ENCODE measurements around the gene CNTN5. TPM values are rescaled to one million over a fixed set of nuclear protein-coding genes. Genes with fewer than 3 reads are reported as not detected.

Gene CNTN5
- total RNA-seq, 2 experiments from 2014 or later: not detected

DNA sequence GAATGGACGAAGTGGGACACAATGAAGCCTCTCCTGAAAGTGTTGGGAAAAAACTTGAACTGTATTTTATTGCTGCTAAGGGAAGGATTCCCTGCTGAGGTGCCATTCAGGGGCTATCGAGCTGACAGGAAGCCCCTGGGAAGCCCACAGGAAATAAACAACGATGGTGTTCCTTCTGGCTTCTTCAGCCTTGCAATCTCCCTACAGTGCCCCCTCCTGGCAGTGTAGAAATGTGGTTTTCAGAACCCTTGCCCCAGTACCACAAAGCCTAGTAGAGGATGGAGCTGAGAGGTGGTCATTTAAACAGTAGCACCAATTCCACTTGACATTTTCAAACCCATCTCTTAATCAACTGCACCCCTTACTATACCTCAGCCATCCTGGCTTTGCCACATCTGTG lies 989.6 kb downstream of the CNTN5 start:
- Mint-ChIP-seq H3K36me3 (ENCODE audit: low read depth) (no peaks in the 10 kb centered on the region), H3K4me1 (ENCODE audit: low read depth) (no peaks in the 10 kb centered on the region), H3K27ac (no peak overlapping the region), H3K4me3 (no peak overlapping the region), H3K27me3 (no peaks in the 10 kb centered on the region), H3K9me3 (peaks cover 18% of the 10 kb centered on the region)
- CTCF ChIA-PET: no interaction called here
- intact Hi-C loops (cut with micrococcal nuclease): no loop called here
- TF ChIP-seq, protein P1, sequence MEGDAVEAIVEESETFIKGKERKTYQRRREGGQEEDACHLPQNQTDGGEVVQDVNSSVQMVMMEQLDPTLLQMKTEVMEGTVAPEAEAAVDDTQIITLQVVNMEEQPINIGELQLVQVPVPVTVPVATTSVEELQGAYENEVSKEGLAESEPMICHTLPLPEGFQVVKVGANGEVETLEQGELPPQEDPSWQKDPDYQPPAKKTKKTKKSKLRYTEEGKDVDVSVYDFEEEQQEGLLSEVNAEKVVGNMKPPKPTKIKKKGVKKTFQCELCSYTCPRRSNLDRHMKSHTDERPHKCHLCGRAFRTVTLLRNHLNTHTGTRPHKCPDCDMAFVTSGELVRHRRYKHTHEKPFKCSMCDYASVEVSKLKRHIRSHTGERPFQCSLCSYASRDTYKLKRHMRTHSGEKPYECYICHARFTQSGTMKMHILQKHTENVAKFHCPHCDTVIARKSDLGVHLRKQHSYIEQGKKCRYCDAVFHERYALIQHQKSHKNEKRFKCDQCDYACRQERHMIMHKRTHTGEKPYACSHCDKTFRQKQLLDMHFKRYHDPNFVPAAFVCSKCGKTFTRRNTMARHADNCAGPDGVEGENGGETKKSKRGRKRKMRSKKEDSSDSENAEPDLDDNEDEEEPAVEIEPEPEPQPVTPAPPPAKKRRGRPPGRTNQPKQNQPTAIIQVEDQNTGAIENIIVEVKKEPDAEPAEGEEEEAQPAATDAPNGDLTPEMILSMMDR (IDR thresholded peaks at IDR 0.05): no peak
- DNase-seq (no peak), ATAC-seq (no peak)
- POLR2A ChIA-PET: no interaction called here

DNA sequence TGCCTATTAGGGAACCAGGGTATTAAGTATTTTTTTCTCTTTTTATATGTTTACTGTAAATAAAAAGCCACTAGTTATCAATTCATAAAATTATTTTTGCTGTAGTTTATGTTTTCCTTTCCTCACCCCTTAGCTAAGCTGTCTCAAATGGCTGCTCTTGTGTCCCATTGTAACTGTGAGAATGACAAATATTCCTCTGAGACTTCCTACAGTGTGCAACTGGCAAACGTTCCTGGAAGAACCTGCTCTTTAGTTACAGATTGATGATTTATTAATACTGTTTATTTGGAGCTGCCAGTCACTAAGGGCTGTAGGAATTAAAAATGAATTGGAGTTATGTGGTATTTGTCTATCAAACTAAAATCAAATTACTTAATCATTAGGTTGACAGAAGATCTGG lies 990.9 kb downstream of the CNTN5 start:
- no peak for ATAC-seq
- Mint-ChIP-seq H3K4me3 (no peak overlapping the region), H3K36me3 (ENCODE audit: low read depth) (no peaks in the 10 kb centered on the region), H3K9me3 (peaks cover 16% of the 10 kb centered on the region), H3K27me3 (no peaks in the 10 kb centered on the region), H3K4me1 (ENCODE audit: low read depth) (no peaks in the 10 kb centered on the region), H3K27ac (no peak overlapping the region)
- intact Hi-C loops (cut with micrococcal nuclease): no loop called here
- ChIA-PET CTCF (no interaction called here), POLR2A (no interaction called here)
- TF ChIP-seq, protein P1 (IDR thresholded peaks at IDR 0.05): no peak
- no peak for DNase-seq

DNA sequence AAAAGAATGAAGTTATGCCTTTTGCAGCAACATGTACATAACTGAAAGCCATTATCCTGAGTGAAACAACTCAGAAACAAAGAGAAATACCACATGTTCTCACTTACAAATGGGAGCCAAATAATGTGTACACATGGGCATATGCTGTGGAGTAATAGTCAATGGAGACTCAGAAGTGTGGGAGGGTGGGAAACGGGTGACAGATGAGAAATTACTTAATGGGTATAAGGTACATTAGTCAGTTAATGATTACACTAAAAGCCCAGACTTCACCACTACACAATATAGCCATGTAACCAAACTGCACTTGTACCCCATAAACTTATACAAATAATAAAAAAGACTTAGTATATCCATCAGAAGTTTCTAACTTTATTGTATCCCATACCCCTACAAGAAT lies 992.3 kb downstream of the CNTN5 start:
- Mint-ChIP-seq H3K27me3 (no peaks in the 10 kb centered on the region), H3K27ac (no peak overlapping the region), H3K4me3 (no peak overlapping the region), H3K4me1 (ENCODE audit: low read depth) (no peaks in the 10 kb centered on the region), H3K36me3 (ENCODE audit: low read depth) (no peaks in the 10 kb centered on the region), H3K9me3 (peaks cover 16% of the 10 kb centered on the region)
- no peak for DNase-seq
- intact Hi-C loops (cut with micrococcal nuclease): no loop called here
- ChIA-PET CTCF (no interaction called here), POLR2A (no interaction called here)
- TF ChIP-seq, protein P1 (IDR thresholded peaks at IDR 0.05): no peak
- ATAC-seq: no peak

DNA sequence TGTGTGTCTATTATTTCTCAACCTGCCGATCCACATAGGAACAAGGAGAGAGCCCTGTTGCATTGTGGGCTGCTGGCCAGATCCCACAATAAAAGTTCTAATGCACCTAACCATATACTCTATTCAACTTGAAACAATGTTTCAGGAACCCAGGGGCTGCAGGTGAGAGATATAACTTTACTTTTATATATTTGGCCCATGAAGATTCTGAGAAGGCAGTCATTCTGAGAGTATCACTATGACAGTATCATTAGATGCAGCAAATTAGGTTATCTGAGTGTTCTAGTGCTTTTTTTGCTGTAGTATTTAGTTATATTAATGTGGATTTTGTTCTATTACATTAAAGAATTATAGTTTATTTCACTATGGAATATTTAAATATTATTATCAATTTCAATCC lies 1011.2 kb downstream of the CNTN5 start:
- H3K36me3 Mint-ChIP-seq (ENCODE audit: low read depth): no peaks in the 10 kb centered on the region
- H3K4me3 Mint-ChIP-seq: no peak overlapping the region
- no peaks in the 10 kb centered on the region for H3K4me1 Mint-ChIP-seq (ENCODE audit: low read depth)
- intact Hi-C loops (cut with micrococcal nuclease): no loop called here
- ChIA-PET POLR2A (no interaction called here), CTCF (no interaction called here)
- H3K9me3 Mint-ChIP-seq: peaks cover 6% of the 10 kb centered on the region
- no peaks in the 10 kb centered on the region for H3K27me3 Mint-ChIP-seq
- H3K27ac Mint-ChIP-seq: no peak overlapping the region
- DNase-seq (no peak), ATAC-seq (no peak)
- TF ChIP-seq, protein P1 (IDR thresholded peaks at IDR 0.05): no peak

DNA sequence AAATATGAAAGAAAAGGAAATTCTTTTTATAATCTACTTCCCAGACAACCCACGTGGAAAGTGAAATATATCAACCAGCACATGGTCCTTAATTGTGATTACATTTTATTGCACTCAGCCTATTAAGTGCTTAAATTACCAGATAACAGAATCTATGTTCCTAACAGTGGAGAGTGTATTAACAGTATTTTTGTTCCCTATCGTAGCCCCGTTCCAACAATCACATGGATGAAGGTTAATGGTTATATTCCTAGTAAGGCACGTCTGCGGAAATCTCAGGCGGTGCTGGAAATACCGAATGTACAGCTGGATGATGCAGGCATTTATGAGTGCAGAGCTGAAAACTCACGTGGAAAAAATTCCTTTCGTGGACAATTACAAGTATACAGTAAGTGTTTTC lies 1040.3 kb downstream of the CNTN5 start:
- no peak for ATAC-seq
- intact Hi-C loops (cut with micrococcal nuclease): no loop called here
- Mint-ChIP-seq H3K9me3 (peaks cover 6% of the 10 kb centered on the region), H3K4me3 (no peak overlapping the region), H3K27ac (no peak overlapping the region), H3K36me3 (ENCODE audit: low read depth) (no peaks in the 10 kb centered on the region), H3K4me1 (ENCODE audit: low read depth) (no peaks in the 10 kb centered on the region), H3K27me3 (no peaks in the 10 kb centered on the region)
- ChIA-PET CTCF (no interaction called here), POLR2A (no interaction called here)
- DNase-seq: no peak
- TF ChIP-seq, protein P1 (IDR thresholded peaks at IDR 0.05): no peak

Data from activated CD8-positive, alpha-beta T cell treated with anti-CD3 and anti-CD28 coated beads for 36 hours (primary cell).